Coronary artery (tissue), 2 donors: Measurements from ENCODE around the gene CACNA1B.

Experiments used
- DNase-seq: peaks from one replicate; pipeline ENCODE4 v3.0.0-alpha.2; 2017; ENCODE audit warnings: low spot score
- H3K27ac ChIP-seq, 2 donors: fragments of 200-600 bp; sonication (generic); one replicate each; pipeline ENCODE4 v1.5.1; 2016 to 2019
- H3K4me3 ChIP-seq: fragments of 200-600 bp; sonication (generic); 2 replicates; pipeline ENCODE4 v1.5.1; 2016; ENCODE audit warnings: mild to moderate bottlenecking, moderate library complexity
- CTCF ChIP-seq: fragments of 200-600 bp; sonication (generic); IDR thresholded peaks from one replicate; pipeline ENCODE4 v1.5.1; 2019; ENCODE audit warnings: antibody characterized with exemption

Gene CACNA1B

GRCh38 chr9:138043411-138044345, 166.1 kb downstream of the CACNA1B start:
- TF ChIP-seq CTCF = no peak
- peak; percentile 60 for DNase-seq
- H3K27ac ChIP-seq = no peak overlapping the region

DNA sequence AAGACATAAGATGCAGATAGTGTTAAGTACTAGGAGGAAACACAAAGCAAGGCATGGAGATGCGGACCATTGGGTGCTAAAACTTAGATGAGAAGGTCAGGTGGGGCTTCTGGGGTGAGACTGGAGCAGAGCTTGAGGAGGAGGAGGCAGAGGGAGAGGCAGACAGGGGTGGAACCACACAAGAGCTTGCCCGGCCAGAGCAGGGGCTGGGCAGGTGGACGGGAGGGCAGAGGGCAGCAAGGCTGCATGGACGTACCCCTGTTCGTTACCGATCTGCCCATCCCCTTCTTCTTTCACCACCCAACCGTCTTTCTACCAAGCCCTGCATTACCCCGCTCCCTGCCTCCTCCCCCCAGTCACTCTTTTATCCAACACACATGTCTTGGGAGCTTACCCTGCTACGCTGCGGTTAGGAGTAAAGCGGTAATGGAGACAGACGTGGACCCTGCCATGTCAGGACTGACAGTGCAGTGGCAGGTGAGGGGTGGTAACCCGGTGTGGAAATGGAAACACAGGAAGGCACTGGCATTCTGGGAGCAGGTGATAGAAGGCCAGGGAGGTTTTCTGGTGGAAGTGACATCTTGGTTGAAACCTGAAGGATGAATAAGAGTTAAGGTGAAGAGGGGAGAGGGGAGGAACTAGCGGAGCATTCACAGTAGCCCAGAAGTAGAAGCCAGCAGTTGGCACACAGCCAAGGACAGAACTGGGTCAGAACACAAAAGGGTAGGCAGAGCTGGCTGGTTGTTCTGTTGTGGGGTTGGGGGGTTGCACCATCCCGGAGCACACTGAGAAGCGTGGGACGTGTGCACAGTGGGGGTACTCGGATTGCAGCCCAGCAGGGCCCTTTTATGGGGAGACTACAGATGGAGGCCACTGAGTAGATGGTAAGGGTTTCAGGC, 167.2 kb downstream of the CACNA1B start:
- no peak overlapping the region for H3K27ac ChIP-seq
- TF ChIP-seq CTCF = no peak
- DNase-seq = peak; percentile 54
- H3K4me3 ChIP-seq = no peak overlapping the region

More at GRCh38 chr9:138043411-138044345, 166.1 kb downstream of the CACNA1B start:
- H3K4me3 ChIP-seq = no peak overlapping the region

- DNase-seq = peak; percentile 69
- H3K27ac ChIP-seq = no peak overlapping the region
- no peak for TF ChIP-seq CTCF
- H3K4me3 ChIP-seq = no peak overlapping the region
Measured at GRCh38 chr9:138045541-138046490, 168.2 kb downstream of the CACNA1B start.

DNA sequence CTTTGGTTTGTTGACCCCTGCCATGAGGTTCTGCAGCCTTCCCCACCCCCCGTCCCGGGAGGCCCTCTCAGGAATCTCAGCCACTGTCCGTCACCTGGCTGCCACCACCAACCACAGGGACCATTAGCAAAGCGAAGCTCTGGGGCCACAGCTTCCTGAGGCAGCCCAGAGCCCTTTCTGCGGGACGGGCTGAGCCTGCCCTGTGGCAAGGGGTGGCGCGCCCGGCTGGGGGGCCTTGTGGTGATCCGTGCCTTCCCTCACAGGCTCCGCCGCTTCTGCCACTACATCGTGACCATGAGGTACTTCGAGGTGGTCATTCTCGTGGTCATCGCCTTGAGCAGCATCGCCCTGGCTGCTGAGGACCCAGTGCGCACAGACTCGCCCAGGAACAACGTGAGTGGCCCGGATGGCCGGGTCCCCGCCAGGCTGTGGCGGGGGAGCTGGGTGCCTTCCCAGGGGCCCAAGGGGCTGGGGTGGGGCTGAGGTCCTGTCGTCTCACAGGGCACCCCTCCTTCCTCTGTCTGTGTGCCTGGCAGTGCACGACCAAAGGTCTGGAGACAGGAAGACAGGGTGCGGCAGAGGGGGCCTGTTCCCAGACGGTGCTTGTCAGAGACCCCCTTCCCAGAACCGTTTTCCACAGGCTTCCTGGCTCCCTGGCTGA, 169.2 kb downstream of the CACNA1B start:
- DNase-seq = peak; percentile 71
- no peak overlapping the region for H3K27ac ChIP-seq

GRCh38 chr9:138047469-138048040, 170.0 kb downstream of the CACNA1B start:
- no peak overlapping the region for H3K4me3 ChIP-seq
- no peak for DNase-seq
- no peak overlapping the region for H3K27ac ChIP-seq
- TF ChIP-seq CTCF = no peak

More for the DNA sequence above, 169.2 kb downstream of the CACNA1B start:
- no peak overlapping the region for H3K4me3 ChIP-seq
- TF ChIP-seq CTCF = no peak

GRCh38 chr9:138048184-138048583, 170.6 kb downstream of the CACNA1B start:
- Histone ChIP-seq H3K27ac (no peak overlapping the region), H3K4me3 (no peak overlapping the region)
- no peak for DNase-seq
- TF ChIP-seq CTCF = no peak
